Upper lobe of left lung (tissue), 4 donors: ENCODE measurements around the gene RPL3.

Source experiments
- CTCF ChIP-seq, 6 experiments: fragments of 450-650 bp in 4 of 6; fragments of 200-600 bp in 2 of 6; sonication (generic) in 2 of 6; IDR thresholded peaks; one replicate each; pipeline ENCODE4 v1.5.1; 2016 to 2019; ENCODE audit warnings: antibody characterized with exemption in 6 of 6
- EP300 ChIP-seq, 4 donors: sonication (generic); formaldehyde crosslinking; IDR thresholded peaks; one replicate each; pipeline ENCODE4 v1.5.1; 2017; ENCODE audit warnings: antibody characterized with exemption in 4 of 4, control low read depth in 2 of 4

- TF ChIP-seq CTCF (IDR thresholded peaks at IDR 0.05) (no peak), EP300 (IDR thresholded peaks at IDR 0.05) (no peak)
Observed at GRCh38 chr22:39281126-39281525, 38.3 kb downstream of the RPL3 start.
